HL-60 (cell line): ENCODE data around the gene ADGRL2.

ENCODE experiments used
- GABPA ChIP-seq: IDR thresholded peaks from 2 replicates; pipeline ENCODE4 v1.6.1; 2012; ENCODE audit warnings: low read depth
- POLR2AphosphoS5 ChIP-seq: IDR thresholded peaks from 2 replicates; pipeline ENCODE4 v1.6.1; 2012; ENCODE audit warnings: low read depth
- SPI1 ChIP-seq: IDR thresholded peaks from 2 replicates; pipeline ENCODE4 v1.6.1; 2012; ENCODE audit warnings: low read depth, mild to moderate bottlenecking, borderline replicate concordance
- TF ChIP-seq, protein P1 (sequence below): IDR thresholded peaks from one replicate; pipeline ENCODE4 v1.5.1; 2011; ENCODE audit warnings: low read length, control low read depth, inconsistent platforms; ENCODE audit not compliant: insufficient read depth
- TF ChIP-seq, protein P2 (sequence below): IDR thresholded peaks from 2 replicates; pipeline ENCODE4 v1.6.1; 2012; ENCODE audit warnings: low read depth; ENCODE audit not compliant: insufficient replicate concordance

DNA sequence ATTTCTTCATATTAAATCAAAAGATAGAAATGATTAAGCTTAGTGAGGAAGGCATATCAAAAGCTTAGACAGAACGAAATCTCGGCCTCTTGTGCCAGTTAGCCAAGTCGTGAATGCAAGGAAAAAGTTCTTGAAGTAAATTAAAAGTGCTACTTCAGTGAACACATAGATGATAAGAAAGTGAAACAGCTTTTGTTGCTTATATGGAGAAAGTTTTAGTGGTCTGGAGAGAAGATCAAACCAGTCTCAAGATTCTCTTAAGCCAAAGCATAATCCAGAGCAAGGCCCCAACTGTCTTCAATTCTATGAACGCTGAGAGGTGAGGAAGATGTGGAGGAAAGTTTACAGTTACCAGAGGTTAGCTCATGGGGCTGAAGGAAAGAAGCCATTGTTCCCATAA is 88.4 kb downstream of the ADGRL2 start:
- TF ChIP-seq, protein P1, sequence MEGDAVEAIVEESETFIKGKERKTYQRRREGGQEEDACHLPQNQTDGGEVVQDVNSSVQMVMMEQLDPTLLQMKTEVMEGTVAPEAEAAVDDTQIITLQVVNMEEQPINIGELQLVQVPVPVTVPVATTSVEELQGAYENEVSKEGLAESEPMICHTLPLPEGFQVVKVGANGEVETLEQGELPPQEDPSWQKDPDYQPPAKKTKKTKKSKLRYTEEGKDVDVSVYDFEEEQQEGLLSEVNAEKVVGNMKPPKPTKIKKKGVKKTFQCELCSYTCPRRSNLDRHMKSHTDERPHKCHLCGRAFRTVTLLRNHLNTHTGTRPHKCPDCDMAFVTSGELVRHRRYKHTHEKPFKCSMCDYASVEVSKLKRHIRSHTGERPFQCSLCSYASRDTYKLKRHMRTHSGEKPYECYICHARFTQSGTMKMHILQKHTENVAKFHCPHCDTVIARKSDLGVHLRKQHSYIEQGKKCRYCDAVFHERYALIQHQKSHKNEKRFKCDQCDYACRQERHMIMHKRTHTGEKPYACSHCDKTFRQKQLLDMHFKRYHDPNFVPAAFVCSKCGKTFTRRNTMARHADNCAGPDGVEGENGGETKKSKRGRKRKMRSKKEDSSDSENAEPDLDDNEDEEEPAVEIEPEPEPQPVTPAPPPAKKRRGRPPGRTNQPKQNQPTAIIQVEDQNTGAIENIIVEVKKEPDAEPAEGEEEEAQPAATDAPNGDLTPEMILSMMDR, result no peak
- TF ChIP-seq SPI1 (no peak), POLR2AphosphoS5 (no peak), GABPA (no peak)
- TF ChIP-seq, protein P2, sequence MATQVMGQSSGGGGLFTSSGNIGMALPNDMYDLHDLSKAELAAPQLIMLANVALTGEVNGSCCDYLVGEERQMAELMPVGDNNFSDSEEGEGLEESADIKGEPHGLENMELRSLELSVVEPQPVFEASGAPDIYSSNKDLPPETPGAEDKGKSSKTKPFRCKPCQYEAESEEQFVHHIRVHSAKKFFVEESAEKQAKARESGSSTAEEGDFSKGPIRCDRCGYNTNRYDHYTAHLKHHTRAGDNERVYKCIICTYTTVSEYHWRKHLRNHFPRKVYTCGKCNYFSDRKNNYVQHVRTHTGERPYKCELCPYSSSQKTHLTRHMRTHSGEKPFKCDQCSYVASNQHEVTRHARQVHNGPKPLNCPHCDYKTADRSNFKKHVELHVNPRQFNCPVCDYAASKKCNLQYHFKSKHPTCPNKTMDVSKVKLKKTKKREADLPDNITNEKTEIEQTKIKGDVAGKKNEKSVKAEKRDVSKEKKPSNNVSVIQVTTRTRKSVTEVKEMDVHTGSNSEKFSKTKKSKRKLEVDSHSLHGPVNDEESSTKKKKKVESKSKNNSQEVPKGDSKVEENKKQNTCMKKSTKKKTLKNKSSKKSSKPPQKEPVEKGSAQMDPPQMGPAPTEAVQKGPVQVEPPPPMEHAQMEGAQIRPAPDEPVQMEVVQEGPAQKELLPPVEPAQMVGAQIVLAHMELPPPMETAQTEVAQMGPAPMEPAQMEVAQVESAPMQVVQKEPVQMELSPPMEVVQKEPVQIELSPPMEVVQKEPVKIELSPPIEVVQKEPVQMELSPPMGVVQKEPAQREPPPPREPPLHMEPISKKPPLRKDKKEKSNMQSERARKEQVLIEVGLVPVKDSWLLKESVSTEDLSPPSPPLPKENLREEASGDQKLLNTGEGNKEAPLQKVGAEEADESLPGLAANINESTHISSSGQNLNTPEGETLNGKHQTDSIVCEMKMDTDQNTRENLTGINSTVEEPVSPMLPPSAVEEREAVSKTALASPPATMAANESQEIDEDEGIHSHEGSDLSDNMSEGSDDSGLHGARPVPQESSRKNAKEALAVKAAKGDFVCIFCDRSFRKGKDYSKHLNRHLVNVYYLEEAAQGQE, result no peak
